Measurements from ENCODE around the gene SLCO3A1.

DNA sequence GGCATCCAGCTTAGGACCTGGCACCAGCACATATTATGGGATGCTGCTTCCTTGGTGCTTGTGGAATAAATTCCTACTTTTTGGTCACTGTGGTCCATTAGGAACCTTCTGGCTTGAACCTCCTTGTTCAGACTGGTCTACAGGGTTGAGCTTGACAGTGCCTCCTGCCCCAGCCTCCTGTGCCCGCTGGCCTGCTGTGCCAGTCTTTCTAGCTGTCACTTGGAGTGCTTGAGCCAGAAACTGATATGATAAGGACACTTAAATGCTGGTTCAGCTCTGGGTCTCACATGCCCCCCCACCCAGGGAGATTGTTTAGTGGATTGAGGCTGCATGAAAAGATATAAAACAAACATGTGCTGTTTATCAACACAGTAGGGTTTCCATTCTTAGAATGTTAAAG is 147.8 kb downstream of the SLCO3A1 start:
- TF ChIP-seq ZBTB17 (tag by site-specific recombination; IDR thresholded peaks at IDR 0.05) (no peak), ZNF629 (tag by site-specific recombination; IDR thresholded peaks at IDR 0.05) (no peak)
- TF ChIP-seq, protein P1, sequence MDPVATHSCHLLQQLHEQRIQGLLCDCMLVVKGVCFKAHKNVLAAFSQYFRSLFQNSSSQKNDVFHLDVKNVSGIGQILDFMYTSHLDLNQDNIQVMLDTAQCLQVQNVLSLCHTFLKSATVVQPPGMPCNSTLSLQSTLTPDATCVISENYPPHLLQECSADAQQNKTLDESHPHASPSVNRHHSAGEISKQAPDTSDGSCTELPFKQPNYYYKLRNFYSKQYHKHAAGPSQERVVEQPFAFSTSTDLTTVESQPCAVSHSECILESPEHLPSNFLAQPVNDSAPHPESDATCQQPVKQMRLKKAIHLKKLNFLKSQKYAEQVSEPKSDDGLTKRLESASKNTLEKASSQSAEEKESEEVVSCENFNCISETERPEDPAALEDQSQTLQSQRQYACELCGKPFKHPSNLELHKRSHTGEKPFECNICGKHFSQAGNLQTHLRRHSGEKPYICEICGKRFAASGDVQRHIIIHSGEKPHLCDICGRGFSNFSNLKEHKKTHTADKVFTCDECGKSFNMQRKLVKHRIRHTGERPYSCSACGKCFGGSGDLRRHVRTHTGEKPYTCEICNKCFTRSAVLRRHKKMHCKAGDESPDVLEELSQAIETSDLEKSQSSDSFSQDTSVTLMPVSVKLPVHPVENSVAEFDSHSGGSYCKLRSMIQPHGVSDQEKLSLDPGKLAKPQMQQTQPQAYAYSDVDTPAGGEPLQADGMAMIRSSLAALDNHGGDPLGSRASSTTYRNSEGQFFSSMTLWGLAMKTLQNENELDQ (tag by site-specific recombination; IDR thresholded peaks at IDR 0.05; ENCODE audit: low read depth): no peak
- TF ChIP-seq, protein P2, sequence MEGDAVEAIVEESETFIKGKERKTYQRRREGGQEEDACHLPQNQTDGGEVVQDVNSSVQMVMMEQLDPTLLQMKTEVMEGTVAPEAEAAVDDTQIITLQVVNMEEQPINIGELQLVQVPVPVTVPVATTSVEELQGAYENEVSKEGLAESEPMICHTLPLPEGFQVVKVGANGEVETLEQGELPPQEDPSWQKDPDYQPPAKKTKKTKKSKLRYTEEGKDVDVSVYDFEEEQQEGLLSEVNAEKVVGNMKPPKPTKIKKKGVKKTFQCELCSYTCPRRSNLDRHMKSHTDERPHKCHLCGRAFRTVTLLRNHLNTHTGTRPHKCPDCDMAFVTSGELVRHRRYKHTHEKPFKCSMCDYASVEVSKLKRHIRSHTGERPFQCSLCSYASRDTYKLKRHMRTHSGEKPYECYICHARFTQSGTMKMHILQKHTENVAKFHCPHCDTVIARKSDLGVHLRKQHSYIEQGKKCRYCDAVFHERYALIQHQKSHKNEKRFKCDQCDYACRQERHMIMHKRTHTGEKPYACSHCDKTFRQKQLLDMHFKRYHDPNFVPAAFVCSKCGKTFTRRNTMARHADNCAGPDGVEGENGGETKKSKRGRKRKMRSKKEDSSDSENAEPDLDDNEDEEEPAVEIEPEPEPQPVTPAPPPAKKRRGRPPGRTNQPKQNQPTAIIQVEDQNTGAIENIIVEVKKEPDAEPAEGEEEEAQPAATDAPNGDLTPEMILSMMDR (tag by site-specific recombination; IDR thresholded peaks at IDR 0.05): no peak
